Mucosa of stomach (tissue), 1 donor: ENCODE data around the gene MYO18B.

Experiments used
- H3K27me3 ChIP-seq: one replicate; pipeline ENCODE4 v1.7.0; 2013; ENCODE audit warnings: mild to moderate bottlenecking, low read length; ENCODE audit not compliant: control insufficient read depth, insufficient read depth
- H3K36me3 ChIP-seq: one replicate; pipeline ENCODE4 v1.7.0; 2013; ENCODE audit warnings: low read length; ENCODE audit not compliant: control insufficient read depth, insufficient read depth
- H3K4me1 ChIP-seq: one replicate; pipeline ENCODE4 v1.7.0; 2013; ENCODE audit warnings: mild to moderate bottlenecking, low read length; ENCODE audit not compliant: control insufficient read depth, insufficient read depth
- H3K4me3 ChIP-seq: one replicate; pipeline ENCODE4 v1.7.0; 2013; ENCODE audit warnings: low read length
- H3K9ac ChIP-seq: one replicate; pipeline ENCODE4 v1.7.0; 2013; ENCODE audit warnings: mild to moderate bottlenecking, low read length, moderate library complexity
- H3K9me3 ChIP-seq: one replicate; pipeline ENCODE4 v1.7.0; 2013; ENCODE audit warnings: mild to moderate bottlenecking, low read length, moderate library complexity; ENCODE audit not compliant: control insufficient read depth
- donor health status: Pancreatic carcinoma.

Gene MYO18B

DNA sequence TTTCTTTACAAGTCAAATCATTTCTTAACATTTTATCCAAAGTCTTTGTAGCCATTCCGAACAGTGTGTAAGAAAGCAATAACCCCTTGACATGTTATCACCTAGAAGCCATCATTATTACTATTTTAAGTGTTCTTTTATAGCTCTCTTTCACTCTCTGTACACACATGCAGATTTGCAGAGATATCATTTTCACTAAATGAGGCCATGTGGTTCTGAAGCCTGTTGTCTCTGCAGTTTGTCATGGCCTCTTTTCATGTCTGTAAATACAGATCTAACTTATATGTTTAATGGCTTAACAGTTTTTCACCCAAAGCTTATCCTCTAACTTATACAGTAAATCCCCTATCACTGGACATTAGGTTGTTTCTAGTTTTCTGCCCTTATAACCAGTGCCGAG lies 166.8 kb downstream of the MYO18B start:
- no peaks in the 10 kb centered on the region for H3K36me3 ChIP-seq
- H3K9me3 ChIP-seq: no peaks in the 10 kb centered on the region
- H3K27me3 ChIP-seq: no peaks in the 10 kb centered on the region
- H3K4me3 ChIP-seq: no peak overlapping the region
- H3K9ac ChIP-seq: no peak overlapping the region
- no peaks in the 10 kb centered on the region for H3K4me1 ChIP-seq

- H3K27me3 ChIP-seq: no peaks in the 10 kb centered on the region
Measured at GRCh38 chr22:25909614-25910387, 167.8 kb downstream of the MYO18B start.

GRCh38 chr22:25911243-25911972 lies 169.4 kb downstream of the MYO18B start:
- Histone ChIP-seq H3K4me1 (no peaks in the 10 kb centered on the region), H3K4me3 (no peak overlapping the region), H3K9ac (no peak overlapping the region), H3K9me3 (no peaks in the 10 kb centered on the region), H3K36me3 (no peaks in the 10 kb centered on the region), H3K27me3 (no peaks in the 10 kb centered on the region)

More at GRCh38 chr22:25909614-25910387, 167.8 kb downstream of the MYO18B start:
- no peaks in the 10 kb centered on the region for H3K36me3 ChIP-seq
- no peaks in the 10 kb centered on the region for H3K4me1 ChIP-seq
- no peak overlapping the region for H3K4me3 ChIP-seq
- H3K9ac ChIP-seq: no peak overlapping the region
- no peaks in the 10 kb centered on the region for H3K9me3 ChIP-seq

DNA sequence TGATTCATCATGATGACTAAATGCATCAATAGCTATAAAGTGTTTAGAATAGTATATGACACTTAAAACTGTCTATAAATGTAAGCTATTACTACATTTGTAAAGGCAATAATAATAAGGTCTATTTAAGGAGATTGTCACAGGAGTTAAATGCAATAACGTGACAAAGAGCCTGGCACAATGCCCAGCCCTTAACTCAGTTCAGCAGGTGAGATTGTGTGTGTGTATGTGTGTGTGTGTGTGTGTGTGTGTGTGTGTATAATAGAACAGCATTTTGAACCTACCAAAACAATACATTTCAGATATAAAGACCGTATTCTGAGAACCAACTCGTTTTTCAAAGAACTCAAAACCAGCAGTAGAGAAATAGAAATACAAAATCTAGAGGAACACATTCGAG lies 177.5 kb downstream of the MYO18B start:
- H3K4me1 ChIP-seq: no peaks in the 10 kb centered on the region
- no peaks in the 10 kb centered on the region for H3K27me3 ChIP-seq
- no peak overlapping the region for H3K4me3 ChIP-seq
- no peaks in the 10 kb centered on the region for H3K36me3 ChIP-seq
- no peak overlapping the region for H3K9ac ChIP-seq
- H3K9me3 ChIP-seq: no peaks in the 10 kb centered on the region

- H3K4me3 ChIP-seq: no peak overlapping the region
- H3K4me1 ChIP-seq: no peaks in the 10 kb centered on the region
- no peaks in the 10 kb centered on the region for H3K27me3 ChIP-seq
- H3K9ac ChIP-seq: no peak overlapping the region
- H3K9me3 ChIP-seq: no peaks in the 10 kb centered on the region
- H3K36me3 ChIP-seq: no peaks in the 10 kb centered on the region
Measured at GRCh38 chr22:25922141-25922540, 180.2 kb downstream of the MYO18B start.

- H3K27me3 ChIP-seq: no peaks in the 10 kb centered on the region
- H3K36me3 ChIP-seq: no peaks in the 10 kb centered on the region
- H3K4me1 ChIP-seq: no peaks in the 10 kb centered on the region
Measured at GRCh38 chr22:25923914-25924313, 181.9 kb downstream of the MYO18B start.

DNA sequence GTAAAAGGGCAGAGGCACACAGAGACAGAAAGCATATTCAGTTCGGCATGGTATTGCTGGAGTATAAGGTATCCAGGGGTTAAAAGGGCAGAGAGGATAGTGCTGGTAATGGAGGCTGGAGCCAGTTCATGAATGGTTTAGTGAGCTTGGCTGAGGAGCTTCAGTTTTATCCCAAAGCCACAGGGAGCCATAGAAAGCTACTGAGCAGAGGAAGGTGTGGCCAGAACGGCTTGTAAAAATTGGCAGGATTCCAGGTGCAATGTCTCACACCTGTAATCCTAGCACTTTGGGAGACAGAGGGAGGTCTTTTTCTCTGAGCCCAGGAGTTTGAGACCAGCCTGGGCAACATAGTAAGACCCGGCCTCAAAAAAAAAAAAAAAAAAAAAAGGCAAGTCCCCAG lies 186.1 kb downstream of the MYO18B start:
- Histone ChIP-seq H3K27me3 (no peaks in the 10 kb centered on the region), H3K4me1 (no peaks in the 10 kb centered on the region), H3K4me3 (no peak overlapping the region), H3K9ac (no peak overlapping the region), H3K9me3 (no peaks in the 10 kb centered on the region), H3K36me3 (no peaks in the 10 kb centered on the region)

More at GRCh38 chr22:25923914-25924313, 181.9 kb downstream of the MYO18B start:
- Histone ChIP-seq H3K4me3 (no peak overlapping the region), H3K9me3 (no peaks in the 10 kb centered on the region), H3K9ac (no peak overlapping the region)

DNA sequence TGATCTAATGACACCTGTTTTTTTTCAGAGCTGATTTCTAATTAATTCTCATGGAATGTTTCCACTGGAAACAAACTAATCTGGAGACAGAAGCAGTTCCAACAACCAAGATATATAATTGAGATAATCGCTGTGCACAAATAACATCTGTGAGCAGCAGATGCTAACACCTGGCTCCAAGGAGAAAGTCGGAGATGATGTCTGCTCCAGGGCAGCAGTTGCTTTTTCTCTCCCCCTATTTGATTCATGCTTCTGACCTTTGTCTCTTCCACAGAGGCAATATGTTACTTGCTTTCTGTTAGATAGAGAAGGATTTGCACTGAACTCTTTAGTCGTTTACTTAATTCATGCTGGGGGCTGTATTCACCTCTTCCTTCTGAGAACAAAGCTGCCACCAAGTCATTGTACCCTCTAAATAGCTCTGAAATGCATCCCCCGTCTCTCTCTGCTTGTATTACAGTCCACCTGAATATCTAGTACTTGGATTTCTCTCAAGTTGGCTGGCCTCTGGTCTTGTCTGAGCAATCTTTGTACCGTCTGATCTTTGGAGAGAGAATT lies 187.4 kb downstream of the MYO18B start:
- Histone ChIP-seq H3K4me1 (no peaks in the 10 kb centered on the region), H3K9ac (no peak overlapping the region), H3K36me3 (no peaks in the 10 kb centered on the region), H3K27me3 (no peaks in the 10 kb centered on the region), H3K9me3 (no peaks in the 10 kb centered on the region), H3K4me3 (no peak overlapping the region)

DNA sequence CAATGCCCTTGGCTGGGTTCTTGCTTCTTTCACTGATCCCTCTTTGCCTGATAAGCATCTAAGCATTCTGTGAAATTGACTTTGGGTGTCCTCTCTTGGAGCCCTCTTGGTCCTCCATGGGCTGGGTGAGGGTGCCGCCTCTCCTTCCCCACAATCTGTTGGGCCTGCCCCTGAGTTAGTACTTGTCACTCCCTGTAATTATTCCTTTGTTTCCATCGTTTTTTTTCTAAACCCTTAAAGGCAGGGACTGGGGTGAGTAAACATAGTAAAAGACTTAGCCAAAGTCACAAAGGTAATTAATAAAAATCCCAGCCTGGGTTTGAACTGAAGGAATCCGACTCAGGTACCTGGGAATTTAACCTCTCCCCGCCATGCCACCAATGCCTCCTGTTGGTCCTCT lies 188.1 kb downstream of the MYO18B start:
- H3K9me3 ChIP-seq: no peaks in the 10 kb centered on the region
- no peak overlapping the region for H3K9ac ChIP-seq
- no peaks in the 10 kb centered on the region for H3K36me3 ChIP-seq
- H3K4me3 ChIP-seq: no peak overlapping the region
- no peaks in the 10 kb centered on the region for H3K4me1 ChIP-seq
- H3K27me3 ChIP-seq: no peaks in the 10 kb centered on the region

- Histone ChIP-seq H3K9ac (no peak overlapping the region), H3K36me3 (no peaks in the 10 kb centered on the region), H3K9me3 (no peaks in the 10 kb centered on the region), H3K4me1 (no peaks in the 10 kb centered on the region), H3K27me3 (no peaks in the 10 kb centered on the region), H3K4me3 (no peak overlapping the region)
Measured at GRCh38 chr22:25930788-25931310, 188.9 kb downstream of the MYO18B start.

- H3K36me3 ChIP-seq: no peaks in the 10 kb centered on the region
- no peaks in the 10 kb centered on the region for H3K9me3 ChIP-seq
- no peak overlapping the region for H3K4me3 ChIP-seq
- H3K4me1 ChIP-seq: no peaks in the 10 kb centered on the region
- no peaks in the 10 kb centered on the region for H3K27me3 ChIP-seq
- no peak overlapping the region for H3K9ac ChIP-seq
Measured at GRCh38 chr22:25933158-25933788, 191.3 kb downstream of the MYO18B start.
